Measurements from ENCODE around the gene USP11.

DNA sequence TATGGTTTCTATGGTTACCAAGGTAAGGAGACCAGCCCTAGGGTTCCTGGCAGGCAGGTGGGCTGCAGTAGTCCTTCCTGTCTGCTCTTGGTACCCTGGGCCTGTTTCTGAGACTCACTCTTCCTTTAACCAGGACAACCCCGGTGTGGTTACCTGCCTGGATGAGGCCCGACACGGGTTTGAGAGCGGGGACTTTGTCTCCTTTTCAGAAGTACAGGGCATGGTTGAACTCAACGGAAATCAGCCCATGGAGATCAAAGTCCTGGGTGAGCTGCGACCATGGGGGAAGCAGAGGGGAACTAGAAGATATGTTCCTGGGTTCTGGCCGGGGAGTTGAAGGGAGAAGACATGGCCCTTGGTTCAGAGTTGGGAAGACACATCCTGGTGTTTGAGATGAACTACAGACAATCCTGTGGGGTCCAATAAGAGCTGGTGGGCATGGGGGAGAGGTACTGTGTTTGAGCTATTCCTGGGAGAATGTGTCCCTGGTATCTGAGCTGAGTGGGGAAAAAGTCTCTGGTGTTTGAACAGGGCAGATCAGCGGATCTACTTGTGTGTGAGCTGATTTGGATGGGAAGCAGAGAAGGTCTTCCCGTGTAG is 31.4 kb upstream of the USP11 start:
- TF ChIP-seq EZH2 (IDR thresholded peaks at IDR 0.05; ENCODE audit: borderline replicate concordance, insufficient read depth, low read depth, low read length, poor library complexity, severe bottlenecking) = no peak
- TF ChIP-seq, protein P1, sequence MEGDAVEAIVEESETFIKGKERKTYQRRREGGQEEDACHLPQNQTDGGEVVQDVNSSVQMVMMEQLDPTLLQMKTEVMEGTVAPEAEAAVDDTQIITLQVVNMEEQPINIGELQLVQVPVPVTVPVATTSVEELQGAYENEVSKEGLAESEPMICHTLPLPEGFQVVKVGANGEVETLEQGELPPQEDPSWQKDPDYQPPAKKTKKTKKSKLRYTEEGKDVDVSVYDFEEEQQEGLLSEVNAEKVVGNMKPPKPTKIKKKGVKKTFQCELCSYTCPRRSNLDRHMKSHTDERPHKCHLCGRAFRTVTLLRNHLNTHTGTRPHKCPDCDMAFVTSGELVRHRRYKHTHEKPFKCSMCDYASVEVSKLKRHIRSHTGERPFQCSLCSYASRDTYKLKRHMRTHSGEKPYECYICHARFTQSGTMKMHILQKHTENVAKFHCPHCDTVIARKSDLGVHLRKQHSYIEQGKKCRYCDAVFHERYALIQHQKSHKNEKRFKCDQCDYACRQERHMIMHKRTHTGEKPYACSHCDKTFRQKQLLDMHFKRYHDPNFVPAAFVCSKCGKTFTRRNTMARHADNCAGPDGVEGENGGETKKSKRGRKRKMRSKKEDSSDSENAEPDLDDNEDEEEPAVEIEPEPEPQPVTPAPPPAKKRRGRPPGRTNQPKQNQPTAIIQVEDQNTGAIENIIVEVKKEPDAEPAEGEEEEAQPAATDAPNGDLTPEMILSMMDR (IDR thresholded peaks at IDR 0.05) = no peak

All from B cell (primary cell).